DOHH2 (cell line): Measurements from ENCODE around the gene PRDX5.

Experiments
- H3F3A ChIP-seq: fragments of 200-600 bp; sonication (generic), shearing (Covaris generic); 2 replicates; pipeline ENCODE4 v1.6.0; 2016; ENCODE audit warnings: antibody characterized with exemption, mild to moderate bottlenecking; ENCODE audit not compliant: control insufficient read depth, insufficient read depth
- H3K27ac ChIP-seq: fragments of 200-600 bp; sonication (generic); 2 replicates; pipeline ENCODE4 v1.5.1; 2014; ENCODE audit warnings: low read depth, mild to moderate bottlenecking, low read length, moderate library complexity
- H3K27me3 ChIP-seq: fragments of 200-600 bp; sonication (generic); 2 replicates; pipeline ENCODE4 v1.6.1; 2014; ENCODE audit warnings: mild to moderate bottlenecking, low read length, mixed read lengths; ENCODE audit not compliant: control insufficient read depth
- H3K36me3 ChIP-seq: fragments of 200-600 bp; sonication (generic); 2 replicates; pipeline ENCODE4 v1.6.1; 2014; ENCODE audit warnings: mild to moderate bottlenecking, low read length, moderate library complexity, mixed read lengths; ENCODE audit not compliant: control insufficient read depth
- H3K4me1 ChIP-seq: fragments of 200-600 bp; sonication (generic); 2 replicates; pipeline ENCODE4 v1.6.1; 2014; ENCODE audit warnings: mild to moderate bottlenecking, low read length, mixed read lengths; ENCODE audit not compliant: control insufficient read depth
- H3K4me2 ChIP-seq: fragments of 200-600 bp; sonication (generic); 2 replicates; pipeline ENCODE4 v1.6.0; 2014; ENCODE audit warnings: mild to moderate bottlenecking, low read length, moderate library complexity
- H3K4me3 ChIP-seq: fragments of 200-600 bp; sonication (generic); 2 replicates; pipeline ENCODE4 v1.5.1; 2014; ENCODE audit warnings: mild to moderate bottlenecking, low read length, mixed read lengths
- H3K79me2 ChIP-seq: fragments of 200-600 bp; sonication (generic); 2 replicates; pipeline ENCODE4 v1.6.1; 2014; ENCODE audit warnings: mild to moderate bottlenecking, low read length, mixed read lengths; ENCODE audit not compliant: control insufficient read depth
- H3K9me2 ChIP-seq: fragments of 200-600 bp; sonication (generic); replicated peaks from 2 replicates; pipeline ENCODE4 v1.6.1; 2014; ENCODE audit warnings: mild to moderate bottlenecking, low read length, mixed read lengths; ENCODE audit not compliant: control insufficient read depth
- H3K9me3 ChIP-seq: fragments of 200-600 bp; sonication (generic); 2 replicates; pipeline ENCODE4 v1.6.1; 2014; ENCODE audit warnings: antibody characterized with exemption, low read length, mixed read lengths; ENCODE audit not compliant: control insufficient read depth, insufficient read depth
- H4K20me1 ChIP-seq: fragments of 200-600 bp; sonication (generic); 2 replicates; pipeline ENCODE4 v1.6.0; 2014; ENCODE audit warnings: low read depth, mild to moderate bottlenecking, antibody characterized with exemption, low read length, moderate library complexity; ENCODE audit not compliant: control insufficient read depth, insufficient read depth
- CTCF ChIP-seq: fragments of 200-600 bp; sonication (generic); IDR thresholded peaks from one replicate; pipeline ENCODE4 v1.5.1; 2014; ENCODE audit warnings: antibody characterized with exemption, mild to moderate bottlenecking, low read depth, low read length; ENCODE audit not compliant: poor library complexity, severe bottlenecking
- EZH2phosphoT487 ChIP-seq: fragments of 200-600 bp; sonication (generic); IDR thresholded peaks from 2 replicates; pipeline ENCODE4 v1.6.1; 2017; ENCODE audit warnings: borderline replicate concordance, mild to moderate bottlenecking, antibody characterized with exemption, low read length, moderate library complexity, mixed read lengths

The PRDX5 gene

GRCh38 chr11:64303109-64304031 is 14.6 kb upstream of the PRDX5 start:
- Histone ChIP-seq H3K4me1 (peaks cover 41% of the 10 kb centered on the region), H3K79me2 (peaks cover 27% of the 10 kb centered on the region), H3K36me3 (peaks cover 26% of the 10 kb centered on the region), H3K4me3 (peak overlapping the region; percentile 86; the same call in 1 of the 2 replicates), H3K9me3 (no peaks in the 10 kb centered on the region), H3K27me3 (peaks cover 25% of the 10 kb centered on the region), H3K9me2 (no peaks in the 10 kb centered on the region), H3K4me2 (peak overlapping the region; percentile 89; the same call in 1 of the 2 replicates), H3K27ac (no peak overlapping the region), H4K20me1 (no peaks in the 10 kb centered on the region), H3F3A (no peaks in the 10 kb centered on the region; the same call in 1 of the 2 replicates)
- TF ChIP-seq EZH2phosphoT487 (no peak), CTCF (no peak)

- H3K9me2 ChIP-seq = no peaks in the 10 kb centered on the region
- no peaks in the 10 kb centered on the region; the same call in 1 of the 2 replicates for H3F3A ChIP-seq
- H3K36me3 ChIP-seq = peaks cover 26% of the 10 kb centered on the region
- H3K9me3 ChIP-seq = no peaks in the 10 kb centered on the region
- no peak overlapping the region for H3K27ac ChIP-seq
- peak overlapping the region; percentile 89 for H3K4me2 ChIP-seq
- H4K20me1 ChIP-seq = no peaks in the 10 kb centered on the region
- TF ChIP-seq CTCF (no peak), EZH2phosphoT487 (no peak)
- H3K27me3 ChIP-seq = peaks cover 20% of the 10 kb centered on the region
- H3K4me1 ChIP-seq = peaks cover 41% of the 10 kb centered on the region
- peaks cover 30% of the 10 kb centered on the region for H3K79me2 ChIP-seq
- H3K4me3 ChIP-seq = peak overlapping the region; percentile 86
Measured at GRCh38 chr11:64304032-64304315, 13.9 kb upstream of the PRDX5 start.

- H3K9me3 ChIP-seq = no peaks in the 10 kb centered on the region
- no peak for TF ChIP-seq EZH2phosphoT487
- TF ChIP-seq CTCF = peak; percentile 99
- H3K9me2 ChIP-seq = no peaks in the 10 kb centered on the region
- peaks cover 41% of the 10 kb centered on the region for H3K4me1 ChIP-seq
- peaks cover 29% of the 10 kb centered on the region for H3K36me3 ChIP-seq
- H3K27ac ChIP-seq = peak overlapping the region; percentile 88
- peaks cover 15% of the 10 kb centered on the region for H3K27me3 ChIP-seq
- no peaks in the 10 kb centered on the region for H4K20me1 ChIP-seq
- H3K79me2 ChIP-seq = peaks cover 35% of the 10 kb centered on the region
- peak overlapping the region; percentile 86 for H3K4me3 ChIP-seq
- H3K4me2 ChIP-seq = peak overlapping the region; percentile 89
- H3F3A ChIP-seq = no peaks in the 10 kb centered on the region; the same call in 1 of the 2 replicates
Measured at GRCh38 chr11:64304316-64305072, 13.4 kb upstream of the PRDX5 start.
